Subcutaneous adipose tissue (tissue), 4 donors: ENCODE data around the gene ACTL8. TPM values are rescaled to one million over a fixed set of nuclear protein-coding genes. Genes with fewer than 3 reads are reported as not detected.

ENCODE experiments used
- CTCF ChIP-seq: fragments of 450-650 bp; IDR thresholded peaks from one replicate; pipeline ENCODE4 v1.5.1; 2016; ENCODE audit warnings: low read depth, mild to moderate bottlenecking, control low read depth, antibody characterized with exemption, moderate library complexity
- total RNA-seq, 4 donors: library from RNA; depleted of rRNA; stranded (reverse); fragments of >200 nt; gene quantifications; one replicate each; pipeline ENCODE4 v1.1.0, GENCODE V29; 2016

The ACTL8 gene
- total RNA-seq, 4 donors from 2014 or later = not detected

- TF ChIP-seq CTCF = no peak
These were observed 50.9 kb downstream of the ACTL8 start for GRCh38 chr1:17805869-17806684.

- no peak for TF ChIP-seq CTCF
These were observed 53.7 kb downstream of the ACTL8 start for GRCh38 chr1:17808816-17809215.

GRCh38 chr1:17810668-17811067 lies 55.5 kb downstream of the ACTL8 start:
- no peak for TF ChIP-seq CTCF

- TF ChIP-seq CTCF = no peak
These were observed 61.4 kb downstream of the ACTL8 start for GRCh38 chr1:17816511-17816910.

GRCh38 chr1:17819129-17819802 lies 64.1 kb downstream of the ACTL8 start:
- TF ChIP-seq CTCF = no peak

- no peak for TF ChIP-seq CTCF
These were observed 65.1 kb downstream of the ACTL8 start for GRCh38 chr1:17820198-17820597.

GRCh38 chr1:17822741-17823426 lies 67.8 kb downstream of the ACTL8 start:
- no peak for TF ChIP-seq CTCF
